Measurements from ENCODE around the gene MUC15. TPM values are rescaled to one million over a fixed set of nuclear protein-coding genes. Genes with fewer than 3 reads are reported as not detected.

The MUC15 gene
- polyA plus RNA-seq, 1 of the 3 experiments (the other 2 are of a cell fraction), result not detected

DNA sequence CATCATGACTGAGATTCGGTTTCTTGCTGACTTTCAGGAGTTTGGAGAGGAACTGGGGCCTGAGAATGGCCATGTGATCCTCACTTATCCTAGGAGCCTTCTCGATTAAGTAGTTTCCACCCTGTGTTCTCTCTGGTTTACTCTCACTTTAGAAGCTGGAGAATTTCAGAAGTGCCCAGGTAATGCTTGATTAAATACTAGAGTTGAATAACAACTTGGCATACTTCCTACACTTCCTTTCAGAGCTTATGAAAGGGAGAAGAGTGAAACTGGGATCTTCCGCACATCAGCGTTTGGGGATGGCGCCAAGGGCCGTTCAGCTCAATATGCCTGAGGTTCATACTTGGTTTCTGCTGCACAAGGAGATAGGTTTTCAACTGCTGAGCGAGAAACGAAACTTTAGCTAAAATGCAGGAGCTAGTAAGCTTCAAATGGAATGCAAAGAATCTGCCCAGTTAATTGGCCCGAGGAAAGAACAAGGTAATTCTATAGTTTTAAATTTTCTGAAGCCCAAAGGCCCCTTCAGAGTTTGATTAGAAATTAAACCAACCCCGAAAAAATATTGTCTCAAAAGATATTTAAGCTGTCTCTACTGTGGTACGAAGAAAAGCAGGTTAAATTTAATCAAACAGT is 823 bp upstream of the MUC15 start:
- Histone ChIP-seq H3K9me2 (no peaks in the 10 kb centered on the region), H3K79me2 (ENCODE audit: insufficient read depth) (no peaks in the 10 kb centered on the region), H3K27ac (ENCODE audit: low read depth in 2 of 2, low read length in 1 of 2) (no peak overlapping the region), H4K20me1 (ENCODE audit: insufficient read depth) (no peaks in the 10 kb centered on the region), H3K27me3 (ENCODE audit: insufficient read depth) (no peaks in the 10 kb centered on the region), H3K4me2 (no peak overlapping the region), H3K36me3 (replicated peaks in 1 of 2; ENCODE audit: control insufficient read depth in 1 of 2, insufficient read depth in 2 of 2, low read length in 1 of 2) (no peaks in the 10 kb centered on the region), H3K9ac (no peak overlapping the region), H3K9me3 (no peaks in the 10 kb centered on the region), H2AFZ (ENCODE audit: low read depth) (no peak overlapping the region), H3K4me3 (ENCODE audit: low read depth in 2 of 2, low read length in 1 of 2) (no peak overlapping the region), H3K4me1 (ENCODE audit: control insufficient read depth in 1 of 2, insufficient read depth in 2 of 2, low read depth in 1 of 2, low read length in 1 of 2) (peaks cover 8 to 12% of the 10 kb centered on the region in 2 experiments; a peak in 2 of 4 replicates), H3F3A (replicated peaks; ENCODE audit: insufficient read depth) (no peaks in the 10 kb centered on the region)
- POLR2A ChIA-PET, result no interaction called here
- TF ChIP-seq EZH2phosphoT487 (IDR thresholded peaks at IDR 0.05; ENCODE audit: borderline replicate concordance, low read depth) (no peak), NRF1 (IDR thresholded peaks at IDR 0.05; ENCODE audit: low read depth, low read length) (no peak), FOXM1 (IDR thresholded peaks at IDR 0.05; ENCODE audit: low read depth) (no peak), NFIC (IDR thresholded peaks at IDR 0.05; ENCODE audit: borderline replicate concordance) (no peak), RFX5 (IDR thresholded peaks at IDR 0.05; ENCODE audit: low read length) (no peak), FOSL2 (IDR thresholded peaks at IDR 0.05; ENCODE audit: borderline replicate concordance, low read depth) (no peak)
- TF ChIP-seq, protein P1, sequence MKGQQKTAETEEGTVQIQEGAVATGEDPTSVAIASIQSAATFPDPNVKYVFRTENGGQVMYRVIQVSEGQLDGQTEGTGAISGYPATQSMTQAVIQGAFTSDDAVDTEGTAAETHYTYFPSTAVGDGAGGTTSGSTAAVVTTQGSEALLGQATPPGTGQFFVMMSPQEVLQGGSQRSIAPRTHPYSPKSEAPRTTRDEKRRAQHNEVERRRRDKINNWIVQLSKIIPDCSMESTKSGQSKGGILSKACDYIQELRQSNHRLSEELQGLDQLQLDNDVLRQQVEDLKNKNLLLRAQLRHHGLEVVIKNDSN (IDR thresholded peaks at IDR 0.05; ENCODE audit: borderline replicate concordance, low read depth), result no peak
- TF ChIP-seq, protein P2, sequence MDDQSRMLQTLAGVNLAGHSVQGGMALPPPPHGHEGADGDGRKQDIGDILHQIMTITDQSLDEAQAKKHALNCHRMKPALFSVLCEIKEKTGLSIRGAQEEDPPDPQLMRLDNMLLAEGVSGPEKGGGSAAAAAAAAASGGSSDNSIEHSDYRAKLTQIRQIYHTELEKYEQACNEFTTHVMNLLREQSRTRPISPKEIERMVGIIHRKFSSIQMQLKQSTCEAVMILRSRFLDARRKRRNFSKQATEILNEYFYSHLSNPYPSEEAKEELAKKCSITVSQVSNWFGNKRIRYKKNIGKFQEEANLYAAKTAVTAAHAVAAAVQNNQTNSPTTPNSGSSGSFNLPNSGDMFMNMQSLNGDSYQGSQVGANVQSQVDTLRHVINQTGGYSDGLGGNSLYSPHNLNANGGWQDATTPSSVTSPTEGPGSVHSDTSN (IDR thresholded peaks at IDR 0.05), result no peak
- no peak for DNase-seq
- CTCF ChIA-PET, result interaction anchor here (0.8 to 1.4 kb wide), 4 partner anchors 14 to 155 kb away, joined by 3 to 4 read pairs (median 3); no protein-coding TSS in a partner anchor
- WGBS (ENCODE audit: low lambda C conversion rate), result 82% methylated on average over 11 of the region's 11 CpGs

DNA sequence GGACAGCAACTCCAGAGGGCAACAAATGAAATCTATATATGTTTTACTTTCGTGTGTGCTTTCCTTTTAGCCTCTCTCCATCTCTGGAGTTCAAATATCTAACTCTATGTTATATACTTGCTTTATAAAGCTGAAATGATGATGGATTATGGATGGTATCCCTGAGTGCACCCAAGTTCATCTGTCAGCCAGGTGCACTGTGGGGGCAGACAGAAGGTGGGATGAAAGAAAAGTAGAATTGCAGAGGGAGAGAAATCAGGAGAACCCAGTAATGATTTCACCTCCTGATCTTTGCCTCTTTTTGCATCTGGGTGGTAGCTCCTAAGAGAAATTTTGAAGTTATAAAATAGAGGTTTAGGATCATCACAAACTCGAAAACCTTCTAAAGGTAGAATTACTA is 2.4 kb downstream of the MUC15 start:
- CTCF ChIA-PET, result interaction anchor here (1.8 kb wide), 1 partner anchor 18 kb away, joined by 5 read pairs; no protein-coding TSS in a partner anchor

More for the DNA sequence above, 2.4 kb downstream of the MUC15 start:
- Histone ChIP-seq H3K27ac (ENCODE audit: low read depth in 2 of 2, low read length in 1 of 2) (no peak overlapping the region), H3K27me3 (ENCODE audit: insufficient read depth) (no peaks in the 10 kb centered on the region), H4K20me1 (ENCODE audit: insufficient read depth) (no peaks in the 10 kb centered on the region), H3K4me3 (ENCODE audit: low read depth in 2 of 2, low read length in 1 of 2) (no peak overlapping the region), H3K36me3 (replicated peaks in 1 of 2; ENCODE audit: control insufficient read depth in 1 of 2, insufficient read depth in 2 of 2, low read length in 1 of 2) (no peaks in the 10 kb centered on the region), H3K9ac (no peak overlapping the region), H3K9me2 (no peaks in the 10 kb centered on the region), H3K79me2 (ENCODE audit: insufficient read depth) (no peaks in the 10 kb centered on the region), H3K4me2 (no peak overlapping the region), H3K4me1 (ENCODE audit: control insufficient read depth in 1 of 2, insufficient read depth in 2 of 2, low read depth in 1 of 2, low read length in 1 of 2) (peaks cover 8 to 12% of the 10 kb centered on the region in 2 experiments; a peak in 2 of 4 replicates), H3F3A (replicated peaks; ENCODE audit: insufficient read depth) (no peaks in the 10 kb centered on the region), H2AFZ (ENCODE audit: low read depth) (no peak overlapping the region), H3K9me3 (no peaks in the 10 kb centered on the region)
- 41% methylated on average over 2 of the region's 2 CpGs for WGBS (ENCODE audit: low lambda C conversion rate)
- POLR2A ChIA-PET, result no interaction called here
- no peak for DNase-seq
- TF ChIP-seq GATA2 (CRISPR knock-in tag; IDR thresholded peaks at IDR 0.05) (no peak), FOSL2 (IDR thresholded peaks at IDR 0.05; ENCODE audit: borderline replicate concordance, low read depth) (no peak), SMC3 (IDR thresholded peaks at IDR 0.05; ENCODE audit: low read depth, low read length) (no peak), TCF12 (IDR thresholded peaks at IDR 0.05) (no peak), RAD21 (IDR thresholded peaks at IDR 0.05; ENCODE audit: low read length) (no peak), FOXM1 (IDR thresholded peaks at IDR 0.05; ENCODE audit: low read depth) (no peak), RXRA (IDR thresholded peaks at IDR 0.05; ENCODE audit: borderline replicate concordance, low read depth) (no peak), ELF1 (IDR thresholded peaks at IDR 0.05) (no peak), SIN3A (IDR thresholded peaks at IDR 0.05; ENCODE audit: borderline replicate concordance, low read depth, low read length) (no peak)
- TF ChIP-seq, protein P3, sequence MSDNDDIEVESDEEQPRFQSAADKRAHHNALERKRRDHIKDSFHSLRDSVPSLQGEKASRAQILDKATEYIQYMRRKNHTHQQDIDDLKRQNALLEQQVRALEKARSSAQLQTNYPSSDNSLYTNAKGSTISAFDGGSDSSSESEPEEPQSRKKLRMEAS (IDR thresholded peaks at IDR 0.05; ENCODE audit: low read depth), result no peak
- TF ChIP-seq, protein P4, sequence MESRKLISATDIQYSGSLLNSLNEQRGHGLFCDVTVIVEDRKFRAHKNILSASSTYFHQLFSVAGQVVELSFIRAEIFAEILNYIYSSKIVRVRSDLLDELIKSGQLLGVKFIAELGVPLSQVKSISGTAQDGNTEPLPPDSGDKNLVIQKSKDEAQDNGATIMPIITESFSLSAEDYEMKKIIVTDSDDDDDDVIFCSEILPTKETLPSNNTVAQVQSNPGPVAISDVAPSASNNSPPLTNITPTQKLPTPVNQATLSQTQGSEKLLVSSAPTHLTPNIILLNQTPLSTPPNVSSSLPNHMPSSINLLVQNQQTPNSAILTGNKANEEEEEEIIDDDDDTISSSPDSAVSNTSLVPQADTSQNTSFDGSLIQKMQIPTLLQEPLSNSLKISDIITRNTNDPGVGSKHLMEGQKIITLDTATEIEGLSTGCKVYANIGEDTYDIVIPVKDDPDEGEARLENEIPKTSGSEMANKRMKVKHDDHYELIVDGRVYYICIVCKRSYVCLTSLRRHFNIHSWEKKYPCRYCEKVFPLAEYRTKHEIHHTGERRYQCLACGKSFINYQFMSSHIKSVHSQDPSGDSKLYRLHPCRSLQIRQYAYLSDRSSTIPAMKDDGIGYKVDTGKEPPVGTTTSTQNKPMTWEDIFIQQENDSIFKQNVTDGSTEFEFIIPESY (IDR thresholded peaks at IDR 0.05; ENCODE audit: borderline replicate concordance, low read depth), result no peak

Measured in SK-N-SH (cell line).